Fibroblast of lung (primary cell): ENCODE data around the gene TRAP1.

Experiments used
- CTCF ChIP-seq, 2 donors: IDR thresholded peaks in 1 of 2; conservative IDR thresholded peaks in 1 of 2; 1 replicate in 1 of 2; 2 replicates in 1 of 2; pipeline ENCODE4 v1.5.1; 2011 to 2012; ENCODE audit warnings: low read length in 2 of 2, control low read depth in 1 of 2, inconsistent platforms in 1 of 2, low read depth in 1 of 2, mild to moderate bottlenecking in 1 of 2
- EZH2 ChIP-seq: IDR thresholded peaks from 2 replicates; pipeline ENCODE4 v1.5.1; 2012; ENCODE audit warnings: low read length, control low read depth, mild to moderate bottlenecking; ENCODE audit errors: missing control alignments

GRCh38 chr16:3713587-3714242 is 3.6 kb downstream of the TRAP1 start:
- TF ChIP-seq EZH2 (no peak), CTCF (conservative IDR thresholded peaks at IDR 0.05 in 1 of 2, IDR thresholded peaks at IDR 0.05 in 1 of 2; ENCODE audit: low read depth in 1 of 2, low read length in 2 of 2) (no peak)
